SHP77 (cell line): Measurements from ENCODE around the gene GLYATL1.

Experiments used
- DNase-seq, 2 experiments: peaks; one replicate each; lab custom pipeline; 2025; lab: John Stamatoyannopoulos, UW

The GLYATL1 gene

GRCh38 chr11:58926695-58927094, 12.6 kb upstream of the GLYATL1 start:
- DNase-seq = no peak

GRCh38 chr11:58927393-58928106, 11.7 kb upstream of the GLYATL1 start:
- DNase-seq = peak; percentile 73 to 84

GRCh38 chr11:58928107-58928499, 11.2 kb upstream of the GLYATL1 start:
- DNase-seq = no peak

- peak; percentile 4 to 6 for DNase-seq
Measured at GRCh38 chr11:58928691-58929090, 10.6 kb upstream of the GLYATL1 start.

- no peak for DNase-seq
Measured at GRCh38 chr11:58930926-58931325, 8.4 kb upstream of the GLYATL1 start.

- no peak for DNase-seq
Measured at GRCh38 chr11:58933661-58934060, 5.6 kb upstream of the GLYATL1 start.

DNA sequence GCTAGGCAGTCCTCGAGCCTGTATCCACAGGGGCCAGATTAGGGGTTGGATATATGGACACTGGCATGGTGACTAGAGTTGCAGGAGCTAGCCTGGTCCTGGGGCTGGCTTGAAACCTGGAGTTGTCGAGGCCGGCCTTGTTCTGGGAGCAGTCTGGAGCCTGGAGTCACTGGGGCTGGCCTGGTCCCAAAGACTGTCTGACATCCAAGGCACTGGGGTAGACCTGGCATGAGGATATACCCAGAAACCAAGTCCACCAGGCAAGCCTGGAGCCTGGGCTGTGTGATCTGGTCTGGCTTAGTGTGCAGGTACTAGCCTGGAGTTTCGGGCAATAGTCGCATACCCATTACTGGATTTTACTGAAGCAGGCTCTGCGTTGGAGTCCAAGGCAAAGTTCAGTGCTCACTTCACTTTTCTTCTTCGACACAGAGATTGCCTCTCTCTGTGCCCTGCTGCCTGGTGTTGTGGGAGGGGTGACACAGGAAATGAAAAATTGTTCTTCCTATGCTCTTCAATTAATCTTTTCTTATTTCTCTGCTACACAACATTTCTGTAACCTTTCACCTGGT, 4.3 kb upstream of the GLYATL1 start:
- DNase-seq = no peak

DNA sequence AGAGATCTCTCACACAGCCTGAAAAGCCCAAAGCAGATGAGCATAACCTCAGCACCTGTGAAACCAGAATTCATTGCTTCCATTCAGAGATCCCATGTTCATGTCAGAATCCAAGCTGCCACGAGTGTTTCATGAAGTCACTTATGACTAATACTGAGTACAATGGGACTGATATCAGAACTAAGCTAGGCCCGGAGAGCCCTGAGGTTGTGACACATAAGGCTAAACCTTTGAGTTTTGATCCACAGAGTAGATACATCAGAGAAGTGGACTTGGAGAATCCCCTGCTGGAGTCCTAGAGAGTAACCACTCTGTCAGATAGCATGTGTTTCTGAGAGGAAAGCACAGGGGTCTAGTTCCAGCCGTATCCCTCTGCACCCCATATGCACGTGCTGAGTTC, 890 bp upstream of the GLYATL1 start:
- no peak for DNase-seq

GRCh38 chr11:58940028-58940427, 740 bp downstream of the GLYATL1 start:
- DNase-seq = no peak

GRCh38 chr11:58941838-58942237, 2.5 kb downstream of the GLYATL1 start:
- no peak for DNase-seq

DNA sequence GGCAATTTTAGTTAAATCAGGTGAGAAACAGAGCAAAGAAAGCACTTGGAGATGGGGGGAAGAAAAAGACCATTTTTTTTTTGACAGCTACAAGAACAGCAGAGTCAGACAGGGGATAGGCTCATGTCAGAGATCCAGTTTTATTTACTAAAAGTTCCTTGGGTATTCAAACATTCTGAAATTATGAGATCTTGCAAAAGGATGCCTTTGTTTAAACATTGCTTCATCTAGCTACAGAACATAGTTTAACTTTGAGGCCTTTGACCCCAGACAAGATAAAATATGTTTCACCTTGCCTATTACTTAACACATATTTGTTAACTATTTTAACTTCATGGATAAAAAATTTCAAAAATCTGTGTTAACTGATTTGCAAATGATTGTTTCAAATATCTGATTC, 6.4 kb downstream of the GLYATL1 start:
- DNase-seq = no peak

GRCh38 chr11:58949184-58949583, 9.9 kb downstream of the GLYATL1 start:
- DNase-seq = no peak

GRCh38 chr11:58957922-58958321, 18.6 kb downstream of the GLYATL1 start:
- no peak for DNase-seq

DNA sequence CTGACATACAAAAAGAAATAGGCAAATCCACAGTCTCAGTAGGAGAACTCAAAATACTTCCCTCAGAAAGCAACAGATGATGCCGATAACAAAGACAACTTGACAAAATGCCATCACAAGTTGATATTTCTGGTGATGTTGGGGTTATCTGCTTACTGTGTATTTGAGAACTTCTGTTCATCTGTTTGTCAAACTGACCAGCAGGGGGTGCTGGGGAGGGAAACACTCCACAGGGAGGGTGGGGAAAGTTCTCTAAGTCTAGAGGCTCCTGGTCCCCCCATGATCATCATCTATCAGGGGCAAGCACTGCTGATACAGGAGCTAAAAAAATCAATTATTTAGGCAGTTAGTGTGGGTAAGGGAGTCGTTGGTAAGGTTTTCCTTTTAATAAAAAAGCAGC, 19.2 kb downstream of the GLYATL1 start:
- no peak for DNase-seq

DNA sequence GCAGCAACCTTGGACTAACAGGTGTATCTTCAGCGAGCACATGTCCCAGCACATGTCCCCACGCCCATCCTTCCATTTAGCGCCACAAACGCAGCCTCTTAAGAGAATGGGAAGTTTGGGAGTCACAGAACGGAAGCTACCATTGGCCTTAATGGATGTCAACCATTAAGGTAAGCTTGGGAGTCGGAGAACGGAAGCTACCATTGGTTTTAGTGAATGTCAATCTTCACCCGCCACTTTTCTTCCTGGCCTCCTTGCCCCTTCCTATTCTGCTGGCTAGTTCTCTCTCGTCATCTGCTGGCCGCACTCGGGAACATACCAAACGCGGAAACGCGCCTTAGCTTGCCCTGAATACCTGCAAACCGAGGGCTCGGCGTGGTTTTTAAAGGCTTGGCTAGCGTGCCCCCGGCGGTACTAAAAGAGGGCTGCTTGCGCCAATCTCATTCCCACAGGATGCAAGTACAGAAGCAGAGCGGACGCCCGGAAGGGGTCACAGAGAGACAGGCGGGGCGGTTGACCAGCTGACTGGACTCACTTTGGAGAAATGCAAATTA, 24.3 kb downstream of the GLYATL1 start:
- DNase-seq = no peak

GRCh38 chr11:58965246-58965985, 26.1 kb downstream of the GLYATL1 start:
- DNase-seq = no peak

DNA sequence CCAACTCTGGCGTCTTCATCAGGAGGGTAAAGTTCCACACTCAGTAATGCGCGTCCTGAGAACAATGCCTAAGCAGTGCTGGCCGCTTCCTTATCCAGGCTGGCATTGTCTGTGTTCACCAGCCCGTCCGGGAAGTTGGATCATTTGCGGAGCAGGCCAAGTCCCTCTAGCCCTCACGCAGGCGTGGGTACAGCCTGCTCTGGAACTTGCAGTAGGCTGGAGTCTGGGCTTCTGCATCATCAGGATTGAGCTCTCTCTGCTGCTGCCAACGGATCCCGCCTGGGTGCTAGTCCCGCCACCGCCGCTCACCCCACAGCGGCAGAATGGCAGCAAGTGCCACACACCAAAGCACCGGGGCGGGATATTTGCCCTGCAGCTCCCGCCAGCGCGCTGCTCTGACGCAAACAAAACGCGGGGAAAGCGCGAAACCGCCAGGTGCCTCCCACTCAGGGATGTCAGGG, 29.0 kb downstream of the GLYATL1 start:
- no peak for DNase-seq

GRCh38 chr11:58977470-58977869, 38.2 kb downstream of the GLYATL1 start:
- no peak for DNase-seq

DNA sequence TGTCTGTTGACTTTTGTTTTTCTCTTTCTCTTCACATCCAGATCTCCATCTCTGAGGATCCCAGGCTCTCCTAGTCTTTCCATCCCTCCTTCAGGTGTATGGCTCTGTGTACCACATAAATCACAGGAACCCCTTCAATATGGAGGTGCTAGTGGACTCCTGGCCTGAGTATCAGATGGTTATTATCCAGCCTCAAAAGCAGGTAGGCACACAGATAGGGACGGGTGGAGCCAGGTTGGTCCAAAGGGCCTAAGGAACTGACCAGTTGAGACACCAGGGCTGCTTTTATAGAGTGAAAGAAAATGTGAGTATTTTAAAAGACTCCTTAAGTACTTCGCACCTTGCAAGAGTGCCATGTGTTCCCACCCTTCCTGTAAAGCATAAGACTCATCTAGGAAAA, 39.9 kb downstream of the GLYATL1 start:
- no peak for DNase-seq

- DNase-seq = no peak
Measured at GRCh38 chr11:58980159-58980843, 41.0 kb downstream of the GLYATL1 start.

GRCh38 chr11:58992489-58992888, 53.2 kb downstream of the GLYATL1 start:
- DNase-seq = no peak

DNA sequence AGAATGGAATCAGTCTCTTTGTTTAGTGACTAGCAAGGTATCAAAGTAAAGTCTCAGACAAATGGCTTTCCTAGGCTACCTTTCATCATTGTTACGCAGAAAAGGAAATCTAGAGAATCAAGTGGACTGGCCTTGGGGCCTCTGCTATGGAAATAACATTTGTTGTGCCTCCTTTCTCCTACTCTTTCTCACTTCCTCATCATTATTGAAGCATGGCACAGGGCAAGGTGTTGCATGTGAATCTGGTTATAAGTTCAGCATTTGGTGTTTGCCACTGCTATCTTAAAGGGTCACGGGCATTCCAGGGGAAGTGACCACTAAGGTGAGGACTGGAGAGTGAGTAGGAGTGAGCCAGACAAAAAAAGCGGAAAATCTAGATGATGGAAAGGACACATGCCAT, 54.9 kb downstream of the GLYATL1 start:
- no peak for DNase-seq
